Uterus (tissue), 2 donors: ENCODE data around the gene CDC42.

ENCODE experiments used
- CTCF ChIP-seq, 4 experiments: fragments of 200-600 bp in 2 of 4; fragments of 450-650 bp in 2 of 4; sonication (generic) in 2 of 4; IDR thresholded peaks; one replicate each; pipeline ENCODE4 v1.5.1; 2016 to 2019; ENCODE audit warnings: antibody characterized with exemption in 4 of 4, mild to moderate bottlenecking in 2 of 4, moderate library complexity in 1 of 4
- POLR2A ChIP-seq, 2 donors: fragments of 450-650 bp; IDR thresholded peaks; one replicate each; pipeline ENCODE4 v1.6.1; 2016; ENCODE audit warnings: antibody characterized with exemption in 2 of 2, mild to moderate bottlenecking in 1 of 2, moderate library complexity in 1 of 2

GRCh38 chr1:22126531-22126930 lies 74.0 kb downstream of the CDC42 start:
- TF ChIP-seq CTCF (IDR thresholded peaks at IDR 0.05) (no peak), POLR2A (IDR thresholded peaks at IDR 0.05) (no peak)
